WERI-Rb-1 (cell line): ENCODE results near the gene PPP4R2.

Source experiments
- DNase-seq: peaks from one replicate; pipeline ENCODE4 v3.0.0-alpha.2; 2020
- H3K27ac ChIP-seq: fragments of 250-450 bp; sonication (Bioruptor Pico); 2 replicates; pipeline ENCODE4 v1.5.1; 2020; ENCODE audit warnings: mild to moderate bottlenecking, moderate library complexity
- H3K27me3 ChIP-seq: fragments of 250-450 bp; sonication (Bioruptor Pico); 2 replicates; pipeline ENCODE4 v1.5.1; 2021; ENCODE audit warnings: mild to moderate bottlenecking, low read depth, moderate library complexity; ENCODE audit not compliant: insufficient read depth, severe bottlenecking
- H3K36me3 ChIP-seq: fragments of 250-450 bp; sonication (Bioruptor Pico); 2 replicates; pipeline ENCODE4 v1.5.1; 2020; ENCODE audit warnings: mild to moderate bottlenecking, moderate library complexity
- H3K4me3 ChIP-seq: 2 replicates; pipeline ENCODE4 v1.5.1; 2011; ENCODE audit warnings: low read depth, mild to moderate bottlenecking, control low read depth, low read length
- H3K9me3 ChIP-seq: fragments of 250-450 bp; sonication (Bioruptor Pico); 2 replicates; pipeline ENCODE4 v1.5.1; 2021; ENCODE audit warnings: mild to moderate bottlenecking, moderate library complexity; ENCODE audit not compliant: severe bottlenecking
- TF ChIP-seq, protein P1 (sequence below): IDR thresholded peaks from 2 replicates; pipeline ENCODE4 v1.5.1; 2011; ENCODE audit warnings: low read depth, mild to moderate bottlenecking, control low read depth, inconsistent platforms, low read length

Gene PPP4R2

GRCh38 chr3:73072634-73073033, 76.0 kb downstream of the PPP4R2 start:
- H3K9me3 ChIP-seq: no peaks in the 10 kb centered on the region
- peak; percentile 44 for DNase-seq
- TF ChIP-seq, protein P1, sequence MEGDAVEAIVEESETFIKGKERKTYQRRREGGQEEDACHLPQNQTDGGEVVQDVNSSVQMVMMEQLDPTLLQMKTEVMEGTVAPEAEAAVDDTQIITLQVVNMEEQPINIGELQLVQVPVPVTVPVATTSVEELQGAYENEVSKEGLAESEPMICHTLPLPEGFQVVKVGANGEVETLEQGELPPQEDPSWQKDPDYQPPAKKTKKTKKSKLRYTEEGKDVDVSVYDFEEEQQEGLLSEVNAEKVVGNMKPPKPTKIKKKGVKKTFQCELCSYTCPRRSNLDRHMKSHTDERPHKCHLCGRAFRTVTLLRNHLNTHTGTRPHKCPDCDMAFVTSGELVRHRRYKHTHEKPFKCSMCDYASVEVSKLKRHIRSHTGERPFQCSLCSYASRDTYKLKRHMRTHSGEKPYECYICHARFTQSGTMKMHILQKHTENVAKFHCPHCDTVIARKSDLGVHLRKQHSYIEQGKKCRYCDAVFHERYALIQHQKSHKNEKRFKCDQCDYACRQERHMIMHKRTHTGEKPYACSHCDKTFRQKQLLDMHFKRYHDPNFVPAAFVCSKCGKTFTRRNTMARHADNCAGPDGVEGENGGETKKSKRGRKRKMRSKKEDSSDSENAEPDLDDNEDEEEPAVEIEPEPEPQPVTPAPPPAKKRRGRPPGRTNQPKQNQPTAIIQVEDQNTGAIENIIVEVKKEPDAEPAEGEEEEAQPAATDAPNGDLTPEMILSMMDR: no peak
- peaks cover 5% of the 10 kb centered on the region; the same call in 1 of the 2 replicates for H3K36me3 ChIP-seq
- H3K27ac ChIP-seq: peak overlapping the region; percentile 69
- no peaks in the 10 kb centered on the region for H3K27me3 ChIP-seq
- H3K4me3 ChIP-seq: no peak overlapping the region

GRCh38 chr3:73073091-73073707, 76.6 kb downstream of the PPP4R2 start:
- Histone ChIP-seq H3K9me3 (no peaks in the 10 kb centered on the region), H3K27me3 (no peaks in the 10 kb centered on the region), H3K36me3 (peaks cover 5% of the 10 kb centered on the region; the same call in 1 of the 2 replicates), H3K27ac (peak overlapping the region; percentile 69), H3K4me3 (0 out of 2 replicates have a peak overlapping the region, but pooled peaks have one; percentile 6)
- TF ChIP-seq, protein P1: no peak
- DNase-seq: peak; percentile 70

DNA sequence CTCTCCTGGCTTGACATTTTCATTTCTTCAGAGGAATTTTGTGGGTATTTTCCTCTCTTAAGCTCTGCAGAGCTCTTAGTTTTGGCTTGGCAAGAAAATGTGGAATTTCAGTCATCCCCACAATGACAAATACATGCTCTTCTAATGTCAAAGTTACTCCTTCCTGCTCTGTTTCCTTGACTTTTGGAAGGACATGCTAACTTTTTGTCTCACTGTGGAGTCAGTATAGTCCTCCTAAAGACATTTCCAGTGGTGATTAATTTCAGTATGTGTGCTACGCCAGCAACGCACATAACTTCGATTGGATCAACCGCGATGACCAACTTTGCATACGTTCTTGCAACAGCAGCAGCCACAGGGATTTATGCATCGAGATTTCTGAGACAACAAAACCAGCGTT, 78.2 kb downstream of the PPP4R2 start:
- H3K9me3 ChIP-seq: no peaks in the 10 kb centered on the region
- no peak overlapping the region for H3K27ac ChIP-seq
- no peak for DNase-seq
- no peak overlapping the region for H3K4me3 ChIP-seq
- no peaks in the 10 kb centered on the region for H3K36me3 ChIP-seq
- no peaks in the 10 kb centered on the region for H3K27me3 ChIP-seq
- TF ChIP-seq, protein P1: no peak

GRCh38 chr3:73080216-73080966, 83.8 kb downstream of the PPP4R2 start:
- TF ChIP-seq, protein P1: no peak
- H3K9me3 ChIP-seq: no peaks in the 10 kb centered on the region

GRCh38 chr3:73081140-73081539, 84.5 kb downstream of the PPP4R2 start:
- TF ChIP-seq, protein P1: no peak
- Histone ChIP-seq H3K36me3 (no peaks in the 10 kb centered on the region), H3K27me3 (no peaks in the 10 kb centered on the region), H3K27ac (no peak overlapping the region), H3K9me3 (no peaks in the 10 kb centered on the region), H3K4me3 (no peak overlapping the region)
- DNase-seq: no peak

More at GRCh38 chr3:73080216-73080966, 83.8 kb downstream of the PPP4R2 start:
- Histone ChIP-seq H3K27me3 (no peaks in the 10 kb centered on the region), H3K27ac (no peak overlapping the region), H3K4me3 (no peak overlapping the region), H3K36me3 (no peaks in the 10 kb centered on the region)
- peak; percentile 68 for DNase-seq
